OCI-LY3 (cell line): Measurements from ENCODE around the gene NTNG1.

Experiments used
- CTCF ChIP-seq: fragments of 200-600, 300-600 bp; sonication (generic); IDR thresholded peaks from 2 replicates; pipeline ENCODE4 v1.5.1; 2014; ENCODE audit warnings: antibody characterized with exemption, low read length, low read depth
- EZH2phosphoT487 ChIP-seq: fragments of 200-600 bp; shearing (Covaris generic); IDR thresholded peaks from 2 replicates; pipeline ENCODE4 v1.6.1; 2018; ENCODE audit warnings: antibody characterized with exemption, mixed run types, low read depth

GRCh38 chr1:107413951-107414350, 273.1 kb downstream of the NTNG1 start:
- TF ChIP-seq CTCF (no peak), EZH2phosphoT487 (no peak)
